GM19452 (cell line): Measurements from ENCODE around the gene P2RY10.
"Not testable (repeated sequence)": the region's sequence is repeated elsewhere in the genome, so short reads cannot be mapped to it uniquely, and the experiment has no call there.

Experiments
- ATAC-seq: cut with Tn5 transposase; IDR thresholded peaks from one replicate; pipeline ENCODE4 v1.9.1; 2021; ENCODE audit not compliant: unreplicated experiment

Gene P2RY10

GRCh38 chrX:78945186-78945912 is at the start of gene P2RY10:
Gene P2RY10 (plus strand): TSS chrX:78945391. CDS start chrX:78960521, 15,130 bp downstream.
- ATAC-seq, result peak; percentile 66

- peak; percentile 8 for ATAC-seq
Measured at GRCh38 chrX:78922754-78923153, 22.4 kb upstream of the P2RY10 start.

GRCh38 chrX:78923198-78924015 is 21.8 kb upstream of the P2RY10 start:
- peak; percentile 83 for ATAC-seq

- no peak for ATAC-seq
Measured at GRCh38 chrX:78931814-78932213, 13.4 kb upstream of the P2RY10 start.

GRCh38 chrX:78934866-78935265 is 10.3 kb upstream of the P2RY10 start:
- ATAC-seq, result no peak

- no peak for ATAC-seq
Measured at GRCh38 chrX:78944351-78944750, 840 bp upstream of the P2RY10 start.

- no peak for ATAC-seq
Measured at GRCh38 chrX:78946178-78946931, 1.2 kb downstream of the P2RY10 start.

- ATAC-seq, result no peak
Measured at GRCh38 chrX:78950009-78950835, 5.0 kb downstream of the P2RY10 start.

GRCh38 chrX:78957049-78957767 is 12.0 kb downstream of the P2RY10 start:
- ATAC-seq, result no peak

GRCh38 chrX:78957768-78958130 is 12.6 kb downstream of the P2RY10 start:
- peak; percentile 83 for ATAC-seq

- no peak for ATAC-seq
Measured at GRCh38 chrX:78958419-78959116, 13.4 kb downstream of the P2RY10 start.

GRCh38 chrX:78960888-78961287 is 15.7 kb downstream of the P2RY10 start:
- no peak for ATAC-seq

- ATAC-seq, result no peak
Measured at GRCh38 chrX:78964598-78964997, 19.4 kb downstream of the P2RY10 start.

GRCh38 chrX:78979789-78980464 is 34.7 kb downstream of the P2RY10 start:
- ATAC-seq, result peak; percentile 99

GRCh38 chrX:78989349-78989748 is 44.2 kb downstream of the P2RY10 start:
- no peak for ATAC-seq

- no peak for ATAC-seq
Measured at GRCh38 chrX:78997870-78998558, 52.8 kb downstream of the P2RY10 start.

GRCh38 chrX:79007540-79007939 is 62.3 kb downstream of the P2RY10 start:
- ATAC-seq, result not testable (repeated sequence)
